Liver (tissue), 3 donors: ENCODE results near the gene MSI2.

Experiments
- FOXA2 ChIP-seq: IDR thresholded peaks from 2 replicates; pipeline ENCODE4 v1.6.1; 2016; ENCODE audit warnings: antibody characterized with exemption
- HNF4G ChIP-seq: IDR thresholded peaks from 2 replicates; pipeline ENCODE4 v1.6.1; 2016; ENCODE audit warnings: antibody characterized with exemption
- RXRA ChIP-seq, 2 donors: IDR thresholded peaks; 2 replicates each; pipeline ENCODE4 v1.6.1; 2017 to 2018; ENCODE audit warnings: antibody characterized with exemption in 2 of 2, mild to moderate bottlenecking in 1 of 2
- YY1 ChIP-seq: IDR thresholded peaks from 2 replicates; pipeline ENCODE4 v1.6.1; 2016; ENCODE audit warnings: antibody characterized with exemption, mild to moderate bottlenecking
- TF ChIP-seq, protein P1 (sequence below): fragments of 150-350 bp; IDR thresholded peaks from 2 replicates; pipeline ENCODE4 v1.5.1; 2017; ENCODE audit warnings: improper control_type of control experiment, low read depth, low read length; ENCODE audit not compliant: missing input control
- TF ChIP-seq, protein P2 (sequence below): IDR thresholded peaks from 2 replicates; pipeline ENCODE4 v1.6.1; 2016; ENCODE audit warnings: antibody characterized with exemption
- TF ChIP-seq, protein P3 (sequence below): IDR thresholded peaks from 2 replicates; pipeline ENCODE4 v1.6.1; 2016; ENCODE audit warnings: antibody characterized with exemption
- TF ChIP-seq, protein P4 (sequence below): IDR thresholded peaks from 2 replicates; pipeline ENCODE4 v1.6.1; 2016; ENCODE audit warnings: antibody characterized with exemption
- TF ChIP-seq, protein P5 (sequence below): IDR thresholded peaks from 2 replicates; pipeline ENCODE4 v1.6.1; 2016; ENCODE audit warnings: antibody characterized with exemption, mild to moderate bottlenecking
- donor health status: healthy.
- donor health status: healthy.

DNA sequence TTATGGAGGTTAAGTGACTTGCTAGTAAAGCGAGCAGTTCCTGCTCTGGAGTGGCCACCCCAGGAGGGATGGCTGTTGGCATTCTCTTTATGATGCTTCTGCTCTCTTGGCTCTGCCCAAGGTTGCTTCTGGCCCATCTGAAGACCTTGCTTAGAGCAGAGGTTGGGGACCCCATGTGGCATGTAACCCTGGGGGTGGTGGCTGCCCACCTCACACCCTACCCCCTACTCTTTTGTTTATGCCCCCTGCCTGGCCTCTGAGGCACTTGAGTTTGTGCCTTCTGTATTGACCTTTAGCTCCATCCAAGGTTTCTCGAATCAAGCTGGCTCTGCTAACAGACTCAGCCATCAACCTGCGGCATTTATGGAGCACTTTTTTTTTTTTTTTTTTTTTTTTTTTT lies 214.6 kb downstream of the MSI2 start:
- no peak for TF ChIP-seq RXRA (IDR thresholded peaks at IDR 0.05)
- TF ChIP-seq, protein P1, sequence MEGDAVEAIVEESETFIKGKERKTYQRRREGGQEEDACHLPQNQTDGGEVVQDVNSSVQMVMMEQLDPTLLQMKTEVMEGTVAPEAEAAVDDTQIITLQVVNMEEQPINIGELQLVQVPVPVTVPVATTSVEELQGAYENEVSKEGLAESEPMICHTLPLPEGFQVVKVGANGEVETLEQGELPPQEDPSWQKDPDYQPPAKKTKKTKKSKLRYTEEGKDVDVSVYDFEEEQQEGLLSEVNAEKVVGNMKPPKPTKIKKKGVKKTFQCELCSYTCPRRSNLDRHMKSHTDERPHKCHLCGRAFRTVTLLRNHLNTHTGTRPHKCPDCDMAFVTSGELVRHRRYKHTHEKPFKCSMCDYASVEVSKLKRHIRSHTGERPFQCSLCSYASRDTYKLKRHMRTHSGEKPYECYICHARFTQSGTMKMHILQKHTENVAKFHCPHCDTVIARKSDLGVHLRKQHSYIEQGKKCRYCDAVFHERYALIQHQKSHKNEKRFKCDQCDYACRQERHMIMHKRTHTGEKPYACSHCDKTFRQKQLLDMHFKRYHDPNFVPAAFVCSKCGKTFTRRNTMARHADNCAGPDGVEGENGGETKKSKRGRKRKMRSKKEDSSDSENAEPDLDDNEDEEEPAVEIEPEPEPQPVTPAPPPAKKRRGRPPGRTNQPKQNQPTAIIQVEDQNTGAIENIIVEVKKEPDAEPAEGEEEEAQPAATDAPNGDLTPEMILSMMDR: no peak
- TF ChIP-seq, protein P2, sequence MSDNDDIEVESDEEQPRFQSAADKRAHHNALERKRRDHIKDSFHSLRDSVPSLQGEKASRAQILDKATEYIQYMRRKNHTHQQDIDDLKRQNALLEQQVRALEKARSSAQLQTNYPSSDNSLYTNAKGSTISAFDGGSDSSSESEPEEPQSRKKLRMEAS: no peak
- TF ChIP-seq, protein P3, sequence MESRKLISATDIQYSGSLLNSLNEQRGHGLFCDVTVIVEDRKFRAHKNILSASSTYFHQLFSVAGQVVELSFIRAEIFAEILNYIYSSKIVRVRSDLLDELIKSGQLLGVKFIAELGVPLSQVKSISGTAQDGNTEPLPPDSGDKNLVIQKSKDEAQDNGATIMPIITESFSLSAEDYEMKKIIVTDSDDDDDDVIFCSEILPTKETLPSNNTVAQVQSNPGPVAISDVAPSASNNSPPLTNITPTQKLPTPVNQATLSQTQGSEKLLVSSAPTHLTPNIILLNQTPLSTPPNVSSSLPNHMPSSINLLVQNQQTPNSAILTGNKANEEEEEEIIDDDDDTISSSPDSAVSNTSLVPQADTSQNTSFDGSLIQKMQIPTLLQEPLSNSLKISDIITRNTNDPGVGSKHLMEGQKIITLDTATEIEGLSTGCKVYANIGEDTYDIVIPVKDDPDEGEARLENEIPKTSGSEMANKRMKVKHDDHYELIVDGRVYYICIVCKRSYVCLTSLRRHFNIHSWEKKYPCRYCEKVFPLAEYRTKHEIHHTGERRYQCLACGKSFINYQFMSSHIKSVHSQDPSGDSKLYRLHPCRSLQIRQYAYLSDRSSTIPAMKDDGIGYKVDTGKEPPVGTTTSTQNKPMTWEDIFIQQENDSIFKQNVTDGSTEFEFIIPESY: no peak
- TF ChIP-seq, protein P4, sequence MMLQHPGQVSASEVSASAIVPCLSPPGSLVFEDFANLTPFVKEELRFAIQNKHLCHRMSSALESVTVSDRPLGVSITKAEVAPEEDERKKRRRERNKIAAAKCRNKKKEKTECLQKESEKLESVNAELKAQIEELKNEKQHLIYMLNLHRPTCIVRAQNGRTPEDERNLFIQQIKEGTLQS: no peak
- no peak for TF ChIP-seq HNF4G
- no peak for TF ChIP-seq FOXA2
- TF ChIP-seq YY1: no peak
- TF ChIP-seq, protein P5, sequence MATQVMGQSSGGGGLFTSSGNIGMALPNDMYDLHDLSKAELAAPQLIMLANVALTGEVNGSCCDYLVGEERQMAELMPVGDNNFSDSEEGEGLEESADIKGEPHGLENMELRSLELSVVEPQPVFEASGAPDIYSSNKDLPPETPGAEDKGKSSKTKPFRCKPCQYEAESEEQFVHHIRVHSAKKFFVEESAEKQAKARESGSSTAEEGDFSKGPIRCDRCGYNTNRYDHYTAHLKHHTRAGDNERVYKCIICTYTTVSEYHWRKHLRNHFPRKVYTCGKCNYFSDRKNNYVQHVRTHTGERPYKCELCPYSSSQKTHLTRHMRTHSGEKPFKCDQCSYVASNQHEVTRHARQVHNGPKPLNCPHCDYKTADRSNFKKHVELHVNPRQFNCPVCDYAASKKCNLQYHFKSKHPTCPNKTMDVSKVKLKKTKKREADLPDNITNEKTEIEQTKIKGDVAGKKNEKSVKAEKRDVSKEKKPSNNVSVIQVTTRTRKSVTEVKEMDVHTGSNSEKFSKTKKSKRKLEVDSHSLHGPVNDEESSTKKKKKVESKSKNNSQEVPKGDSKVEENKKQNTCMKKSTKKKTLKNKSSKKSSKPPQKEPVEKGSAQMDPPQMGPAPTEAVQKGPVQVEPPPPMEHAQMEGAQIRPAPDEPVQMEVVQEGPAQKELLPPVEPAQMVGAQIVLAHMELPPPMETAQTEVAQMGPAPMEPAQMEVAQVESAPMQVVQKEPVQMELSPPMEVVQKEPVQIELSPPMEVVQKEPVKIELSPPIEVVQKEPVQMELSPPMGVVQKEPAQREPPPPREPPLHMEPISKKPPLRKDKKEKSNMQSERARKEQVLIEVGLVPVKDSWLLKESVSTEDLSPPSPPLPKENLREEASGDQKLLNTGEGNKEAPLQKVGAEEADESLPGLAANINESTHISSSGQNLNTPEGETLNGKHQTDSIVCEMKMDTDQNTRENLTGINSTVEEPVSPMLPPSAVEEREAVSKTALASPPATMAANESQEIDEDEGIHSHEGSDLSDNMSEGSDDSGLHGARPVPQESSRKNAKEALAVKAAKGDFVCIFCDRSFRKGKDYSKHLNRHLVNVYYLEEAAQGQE: no peak
